ENCODE results near the gene CARD6.

DNA sequence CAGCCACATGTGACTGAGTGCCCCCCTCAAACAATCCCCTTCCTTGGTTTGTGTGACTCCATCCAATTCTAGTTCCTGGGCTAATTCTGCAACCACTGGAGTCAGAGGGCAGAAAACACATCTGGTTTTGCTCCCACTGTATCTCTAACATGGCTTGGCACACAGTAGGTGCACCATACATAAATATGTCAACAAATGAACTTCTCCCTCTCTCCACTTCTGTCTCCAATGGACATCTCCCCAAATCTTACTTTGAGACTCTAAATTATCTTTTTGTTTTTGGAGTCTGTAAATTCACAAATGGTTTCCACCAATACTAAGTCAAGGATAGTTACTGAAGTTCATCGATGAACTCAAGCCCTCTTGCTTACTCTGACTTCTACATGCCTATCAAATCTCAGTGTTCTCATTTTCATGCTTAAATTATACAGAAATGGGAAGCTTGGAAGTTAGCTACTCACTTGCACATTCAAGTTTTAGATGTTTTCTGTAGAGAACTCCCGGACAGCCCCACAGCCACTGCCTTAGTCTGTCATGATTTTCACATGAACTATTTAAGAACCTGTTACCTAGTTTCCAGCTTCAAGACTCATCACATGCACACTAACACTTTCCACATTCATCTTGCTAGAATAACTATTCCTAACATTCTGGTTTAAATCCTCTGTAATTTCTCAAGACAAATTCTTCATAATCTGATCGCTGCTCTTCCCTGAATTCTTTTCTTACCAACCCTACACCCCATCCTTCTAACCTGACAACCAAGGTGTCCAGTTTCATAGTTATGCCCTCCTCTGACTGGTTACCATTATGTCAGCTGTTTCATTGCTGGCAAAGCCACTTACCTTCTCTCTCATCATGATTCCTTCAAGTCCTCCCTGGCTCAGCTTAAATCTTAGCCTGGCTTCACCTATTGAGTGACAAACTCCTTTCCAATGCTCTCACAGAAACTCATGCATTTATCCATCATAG, 12.2 kb upstream of the CARD6 start:
- TF ChIP-seq FOXM1 (IDR thresholded peaks at IDR 0.05; ENCODE audit: borderline replicate concordance) (no peak), TARDBP (IDR thresholded peaks at IDR 0.05) (no peak), ZNF384 (IDR thresholded peaks at IDR 0.05) (no peak), FOXA1 (IDR thresholded peaks at IDR 0.05) (no peak), ELF4 (IDR thresholded peaks at IDR 0.05) (no peak), CTBP1 (IDR thresholded peaks at IDR 0.05; ENCODE audit: borderline replicate concordance) (no peak), BHLHE40 (IDR thresholded peaks at IDR 0.05; ENCODE audit: borderline replicate concordance) (no peak; the same call in 1 of the 2 replicates), ARNT (IDR thresholded peaks at IDR 0.05) (no peak), PKNOX1 (IDR thresholded peaks at IDR 0.05) (no peak)
